Fibroblast of lung (primary cell): ENCODE measurements around the gene BTBD1.

Experiments used
- EZH2 ChIP-seq: IDR thresholded peaks from 2 replicates; pipeline ENCODE4 v1.5.1; 2012; ENCODE audit warnings: low read length, control low read depth, mild to moderate bottlenecking; ENCODE audit errors: missing control alignments
- TF ChIP-seq, protein P1 (sequence below), 2 donors: IDR thresholded peaks in 1 of 2; conservative IDR thresholded peaks in 1 of 2; 1 replicate in 1 of 2; 2 replicates in 1 of 2; pipeline ENCODE4 v1.5.1; 2011 to 2012; ENCODE audit warnings: low read length in 2 of 2, control low read depth in 1 of 2, inconsistent platforms in 1 of 2, low read depth in 1 of 2, mild to moderate bottlenecking in 1 of 2

DNA sequence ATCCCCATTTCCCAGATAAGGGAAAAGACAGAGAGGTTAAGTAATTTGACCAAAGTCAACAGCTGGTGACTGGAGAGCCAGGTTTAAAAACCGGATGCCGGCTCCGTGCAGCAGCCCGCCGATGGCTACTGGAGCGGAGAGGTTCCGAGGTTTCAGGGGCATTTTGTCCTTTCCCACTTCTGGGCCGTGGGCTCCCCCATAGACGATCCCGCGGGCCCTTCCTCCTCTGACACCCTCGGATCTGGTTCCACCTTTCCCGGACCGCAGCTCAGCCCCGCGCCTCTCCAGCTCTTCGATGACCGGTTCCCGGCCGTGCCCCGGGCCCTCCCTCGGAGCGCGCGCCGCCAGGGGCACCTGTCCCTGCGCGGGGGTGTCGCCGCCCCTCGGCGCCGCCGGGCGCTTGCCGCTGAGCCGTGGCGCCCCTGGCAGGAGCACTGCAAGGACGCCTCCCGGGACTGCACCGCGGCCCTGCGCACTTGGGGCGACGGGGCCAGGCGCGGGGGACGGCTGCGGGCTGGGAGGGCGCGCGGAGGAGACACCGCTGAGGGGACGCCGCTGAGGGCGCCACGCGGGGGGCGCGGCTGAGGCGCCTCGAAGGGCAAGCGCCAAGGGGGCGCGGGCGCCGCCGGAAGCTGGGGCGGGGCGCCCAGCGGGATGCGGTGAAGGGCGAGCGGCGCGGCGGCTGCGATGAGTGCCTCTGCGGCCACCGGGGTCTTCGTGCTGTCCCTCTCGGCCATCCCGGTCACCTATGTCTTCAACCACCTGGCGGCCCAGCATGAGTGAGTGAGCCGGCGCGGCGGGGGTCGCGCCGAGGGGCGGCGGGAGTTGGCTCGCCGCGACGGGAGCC, 40.2 kb upstream of the BTBD1 start, which contains the start of gene TM6SF1:
- TF ChIP-seq, protein P1, sequence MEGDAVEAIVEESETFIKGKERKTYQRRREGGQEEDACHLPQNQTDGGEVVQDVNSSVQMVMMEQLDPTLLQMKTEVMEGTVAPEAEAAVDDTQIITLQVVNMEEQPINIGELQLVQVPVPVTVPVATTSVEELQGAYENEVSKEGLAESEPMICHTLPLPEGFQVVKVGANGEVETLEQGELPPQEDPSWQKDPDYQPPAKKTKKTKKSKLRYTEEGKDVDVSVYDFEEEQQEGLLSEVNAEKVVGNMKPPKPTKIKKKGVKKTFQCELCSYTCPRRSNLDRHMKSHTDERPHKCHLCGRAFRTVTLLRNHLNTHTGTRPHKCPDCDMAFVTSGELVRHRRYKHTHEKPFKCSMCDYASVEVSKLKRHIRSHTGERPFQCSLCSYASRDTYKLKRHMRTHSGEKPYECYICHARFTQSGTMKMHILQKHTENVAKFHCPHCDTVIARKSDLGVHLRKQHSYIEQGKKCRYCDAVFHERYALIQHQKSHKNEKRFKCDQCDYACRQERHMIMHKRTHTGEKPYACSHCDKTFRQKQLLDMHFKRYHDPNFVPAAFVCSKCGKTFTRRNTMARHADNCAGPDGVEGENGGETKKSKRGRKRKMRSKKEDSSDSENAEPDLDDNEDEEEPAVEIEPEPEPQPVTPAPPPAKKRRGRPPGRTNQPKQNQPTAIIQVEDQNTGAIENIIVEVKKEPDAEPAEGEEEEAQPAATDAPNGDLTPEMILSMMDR (conservative IDR thresholded peaks at IDR 0.05 in 1 of 2, IDR thresholded peaks at IDR 0.05 in 1 of 2; ENCODE audit: low read depth in 1 of 2, low read length in 2 of 2): no peak
- TF ChIP-seq EZH2: no peak
